ENCODE results near the gene TXNRD2.

DNA sequence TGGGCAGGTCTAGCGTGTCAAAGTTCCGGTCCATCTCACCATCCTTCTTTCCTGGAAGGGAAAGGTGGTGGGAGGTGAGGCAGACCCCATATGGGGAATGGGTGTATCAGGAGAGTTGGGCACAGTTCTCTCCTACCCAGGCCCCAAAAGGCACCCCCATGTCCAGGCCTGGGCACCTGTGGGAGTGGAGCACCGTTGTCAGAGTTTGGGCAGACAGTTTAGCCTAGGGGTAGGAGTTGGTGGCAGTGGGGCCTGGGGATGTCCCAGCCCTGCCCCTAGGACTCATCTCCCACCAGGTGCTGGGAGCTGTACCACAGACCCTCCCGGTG, 34.1 kb upstream of the TXNRD2 start:
- TF ChIP-seq POLR2A (IDR thresholded peaks at IDR 0.05; ENCODE audit: low read length) (no peak), GATA1 (IDR thresholded peaks at IDR 0.05; ENCODE audit: low read depth, low read length) (no peak)

Data from erythroblast (primary cell).